Lower leg skin (tissue), 3 donors: Measurements from ENCODE around the gene CNTFR.

Source experiments
- POLR2A ChIP-seq, 2 donors: fragments of 450-650 bp; IDR thresholded peaks; one replicate each; pipeline ENCODE4 v1.6.1; 2016 to 2017; ENCODE audit warnings: antibody characterized with exemption in 2 of 2, mild to moderate bottlenecking in 1 of 2, moderate library complexity in 1 of 2
- TF ChIP-seq, protein P1 (sequence below), 3 donors: fragments of 450-650 bp; IDR thresholded peaks; one replicate each; pipeline ENCODE4 v1.5.1; 2016; ENCODE audit warnings: antibody characterized with exemption in 3 of 3, mild to moderate bottlenecking in 3 of 3, moderate library complexity in 2 of 3

DNA sequence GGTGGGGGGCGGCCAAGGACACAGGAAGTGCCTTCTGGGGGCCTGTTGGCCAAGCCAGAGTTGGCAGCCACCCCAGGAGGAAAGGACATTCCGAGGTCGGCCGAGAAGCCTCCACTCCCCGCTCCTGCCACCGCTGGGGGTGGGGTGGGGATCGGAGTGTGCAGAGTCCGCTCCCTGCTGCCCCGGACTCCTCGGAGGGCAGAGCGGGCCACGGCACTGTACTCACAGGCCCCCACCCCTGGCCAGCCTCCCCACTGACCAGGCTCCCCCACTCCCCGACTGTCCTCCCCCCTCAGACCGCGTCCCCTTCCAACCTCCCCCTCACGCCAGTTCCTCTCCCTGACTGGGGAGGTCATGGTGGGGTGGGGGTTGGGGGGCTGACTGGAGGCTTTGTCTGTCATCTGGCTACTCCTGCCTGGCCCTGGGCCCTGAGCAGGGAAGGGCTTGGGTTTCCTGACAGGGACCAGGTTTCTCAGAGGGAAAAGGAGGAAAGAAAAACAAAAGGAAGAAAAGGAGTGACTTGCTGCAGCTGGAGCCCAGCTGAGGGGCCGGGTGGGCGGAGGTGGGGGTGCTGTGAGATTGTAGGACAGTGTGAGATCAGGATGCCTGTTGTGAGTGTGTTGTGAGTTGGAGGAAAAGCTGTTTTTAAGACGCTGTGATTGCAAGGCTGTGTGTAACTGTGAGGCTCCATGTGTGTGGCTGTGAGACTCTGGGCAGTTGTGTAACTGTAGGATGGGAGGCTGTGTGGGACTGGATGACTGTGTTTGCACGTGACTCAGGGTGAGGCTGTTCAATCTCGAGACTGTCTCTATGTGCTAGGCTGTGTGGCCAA lies 29.7 kb downstream of the CNTFR start:
- TF ChIP-seq, protein P1, sequence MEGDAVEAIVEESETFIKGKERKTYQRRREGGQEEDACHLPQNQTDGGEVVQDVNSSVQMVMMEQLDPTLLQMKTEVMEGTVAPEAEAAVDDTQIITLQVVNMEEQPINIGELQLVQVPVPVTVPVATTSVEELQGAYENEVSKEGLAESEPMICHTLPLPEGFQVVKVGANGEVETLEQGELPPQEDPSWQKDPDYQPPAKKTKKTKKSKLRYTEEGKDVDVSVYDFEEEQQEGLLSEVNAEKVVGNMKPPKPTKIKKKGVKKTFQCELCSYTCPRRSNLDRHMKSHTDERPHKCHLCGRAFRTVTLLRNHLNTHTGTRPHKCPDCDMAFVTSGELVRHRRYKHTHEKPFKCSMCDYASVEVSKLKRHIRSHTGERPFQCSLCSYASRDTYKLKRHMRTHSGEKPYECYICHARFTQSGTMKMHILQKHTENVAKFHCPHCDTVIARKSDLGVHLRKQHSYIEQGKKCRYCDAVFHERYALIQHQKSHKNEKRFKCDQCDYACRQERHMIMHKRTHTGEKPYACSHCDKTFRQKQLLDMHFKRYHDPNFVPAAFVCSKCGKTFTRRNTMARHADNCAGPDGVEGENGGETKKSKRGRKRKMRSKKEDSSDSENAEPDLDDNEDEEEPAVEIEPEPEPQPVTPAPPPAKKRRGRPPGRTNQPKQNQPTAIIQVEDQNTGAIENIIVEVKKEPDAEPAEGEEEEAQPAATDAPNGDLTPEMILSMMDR (IDR thresholded peaks at IDR 0.05): no peak
- no peak for TF ChIP-seq POLR2A (IDR thresholded peaks at IDR 0.05)
